ENCODE data around the gene NEGR1.

NEGR1 gene

GRCh38 chr1:72282271-72283021 lies at the start of gene NEGR1:
TSS of gene NEGR1 (minus strand) at chr1:72282539.
- Histone ChIP-seq H3K36me3 (no peaks in the 10 kb centered on the region), H3K4me1 (peaks cover 16 to 48% (median 31%) of the 10 kb centered on the region in 10 experiments), H4K20me1 (peaks cover 0 to 7% (median 0%) of the 10 kb centered on the region in 11 experiments; a peak in 2 of 22 replicates), H3K4me3 (peak within 1 kb of the TSS; percentile 56 to 74 (median 67)), H3K27ac (peak within 1 kb of the TSS in 5 of 11 experiments; percentile 32 to 62 (median 54); a peak in 7 of 22 replicates), H3K9ac (peak within 1 kb of the TSS; percentile 45 to 69 (median 65); a peak in 19 of 22 replicates), H3K9me3 (replicated peaks in 1 of 11) (no peaks in the 10 kb centered on the region), H3K4me2 (peak within 1 kb of the TSS; percentile 82 to 99 (median 94)), H3K27me3 (peaks cover 31 to 61% (median 55%) of the 10 kb centered on the region in 11 experiments)
- no peak for TF ChIP-seq Cebpa-rat (IDR thresholded peaks at IDR 0.05)

- Histone ChIP-seq H3K4me1 (peaks cover 0 to 15% (median 5%) of the 10 kb centered on the region in 10 experiments; a peak in 6 of 20 replicates), H4K20me1 (no peaks in the 10 kb centered on the region), H3K4me2 (no peak overlapping the region), H3K4me3 (no peak overlapping the region), H3K9me3 (replicated peaks in 1 of 11) (no peaks in the 10 kb centered on the region), H3K36me3 (no peaks in the 10 kb centered on the region), H3K27me3 (no peaks in the 10 kb centered on the region), H3K27ac (no peak overlapping the region), H3K9ac (no peak overlapping the region)
- TF ChIP-seq Cebpa-rat (IDR thresholded peaks at IDR 0.05), result no peak
Observed at GRCh38 chr1:72326494-72326893, 44.2 kb upstream of the NEGR1 start.

- no peak for TF ChIP-seq Cebpa-rat (IDR thresholded peaks at IDR 0.05)
- H3K9me3 ChIP-seq (replicated peaks in 1 of 11), result no peaks in the 10 kb centered on the region
- H3K4me1 ChIP-seq, result peaks cover 0 to 15% (median 5%) of the 10 kb centered on the region in 10 experiments; a peak in 6 of 20 replicates
- H3K4me3 ChIP-seq, result no peak overlapping the region
- H3K27me3 ChIP-seq, result no peaks in the 10 kb centered on the region
- no peaks in the 10 kb centered on the region for H4K20me1 ChIP-seq
- H3K27ac ChIP-seq, result no peak overlapping the region
- no peaks in the 10 kb centered on the region for H3K36me3 ChIP-seq
- H3K9ac ChIP-seq, result no peak overlapping the region
- peak overlapping the region in 2 of 11 experiments; percentile 15 to 21; a peak in 5 of 22 replicates for H3K4me2 ChIP-seq
Observed at GRCh38 chr1:72324451-72324850, 42.1 kb upstream of the NEGR1 start.

GRCh38 chr1:72322910-72323309 lies 40.6 kb upstream of the NEGR1 start:
- Histone ChIP-seq H3K27ac (no peak overlapping the region), H3K9ac (no peak overlapping the region), H4K20me1 (no peaks in the 10 kb centered on the region), H3K36me3 (no peaks in the 10 kb centered on the region), H3K4me1 (peaks cover 0 to 15% (median 5%) of the 10 kb centered on the region in 10 experiments; a peak in 6 of 20 replicates), H3K27me3 (no peaks in the 10 kb centered on the region), H3K4me3 (no peak overlapping the region), H3K9me3 (replicated peaks in 1 of 11) (no peaks in the 10 kb centered on the region), H3K4me2 (peak overlapping the region in 8 of 11 experiments; percentile 5 to 38 (median 14); a peak in 7 of 22 replicates)
- no peak for TF ChIP-seq Cebpa-rat (IDR thresholded peaks at IDR 0.05)

GRCh38 chr1:72296501-72296900 lies 14.2 kb upstream of the NEGR1 start:
- H3K27me3 ChIP-seq, result no peaks in the 10 kb centered on the region

GRCh38 chr1:72288886-72289285 lies 6.5 kb upstream of the NEGR1 start:
- Histone ChIP-seq H3K27ac (no peak overlapping the region), H3K36me3 (no peaks in the 10 kb centered on the region), H3K9me3 (replicated peaks in 1 of 11) (no peaks in the 10 kb centered on the region), H3K27me3 (peaks cover 6 to 22% (median 18%) of the 10 kb centered on the region in 11 experiments), H3K4me1 (peaks cover 7 to 25% (median 15%) of the 10 kb centered on the region in 10 experiments), H3K4me3 (no peak overlapping the region), H3K4me2 (peak overlapping the region in 1 of 11 experiments; percentile 3; a peak in 2 of 22 replicates), H3K9ac (no peak overlapping the region), H4K20me1 (peaks cover 0 to 5% (median 0%) of the 10 kb centered on the region in 11 experiments; a peak in 1 of 22 replicates)
- no peak for TF ChIP-seq Cebpa-rat (IDR thresholded peaks at IDR 0.05)

More at GRCh38 chr1:72296501-72296900, 14.2 kb upstream of the NEGR1 start:
- no peaks in the 10 kb centered on the region for H3K9me3 ChIP-seq (replicated peaks in 1 of 11)
- no peak overlapping the region for H3K4me2 ChIP-seq
- TF ChIP-seq Cebpa-rat (IDR thresholded peaks at IDR 0.05), result no peak
- no peaks in the 10 kb centered on the region for H4K20me1 ChIP-seq
- H3K36me3 ChIP-seq, result no peaks in the 10 kb centered on the region
- no peaks in the 10 kb centered on the region for H3K4me1 ChIP-seq
- H3K27ac ChIP-seq, result no peak overlapping the region
- H3K4me3 ChIP-seq, result no peak overlapping the region
- no peak overlapping the region for H3K9ac ChIP-seq

GRCh38 chr1:72286401-72286800 lies 4.1 kb upstream of the NEGR1 start:
- no peak for TF ChIP-seq Cebpa-rat (IDR thresholded peaks at IDR 0.05)
- no peaks in the 10 kb centered on the region for H3K9me3 ChIP-seq (replicated peaks in 1 of 11)
- peaks cover 25 to 45% (median 41%) of the 10 kb centered on the region in 11 experiments for H3K27me3 ChIP-seq
- no peak overlapping the region for H3K4me3 ChIP-seq
- no peak overlapping the region for H3K27ac ChIP-seq
- peaks cover 0 to 7% (median 0%) of the 10 kb centered on the region in 11 experiments; a peak in 2 of 22 replicates for H4K20me1 ChIP-seq
- H3K4me2 ChIP-seq, result no peak overlapping the region
- H3K9ac ChIP-seq, result no peak overlapping the region
- H3K36me3 ChIP-seq, result no peaks in the 10 kb centered on the region
- peaks cover 16 to 42% (median 31%) of the 10 kb centered on the region in 10 experiments for H3K4me1 ChIP-seq

- peaks cover 0 to 7% (median 0%) of the 10 kb centered on the region in 11 experiments; a peak in 2 of 22 replicates for H4K20me1 ChIP-seq
- H3K9ac ChIP-seq, result 0 out of 22 replicates have a peak overlapping the region, but pooled peaks of 1 of the 11 experiments have one; percentile 66
- H3K4me1 ChIP-seq, result peaks cover 16 to 49% (median 31%) of the 10 kb centered on the region in 10 experiments
- H3K4me2 ChIP-seq, result peak overlapping the region; percentile 82 to 99 (median 94); a peak in 19 of 22 replicates
- no peak for TF ChIP-seq Cebpa-rat (IDR thresholded peaks at IDR 0.05)
- no peaks in the 10 kb centered on the region for H3K9me3 ChIP-seq (replicated peaks in 1 of 11)
- H3K36me3 ChIP-seq, result no peaks in the 10 kb centered on the region
- no peak overlapping the region for H3K27ac ChIP-seq
- H3K4me3 ChIP-seq, result peak overlapping the region in 4 of 10 experiments; percentile 56 to 74 (median 65); a peak in 3 of 20 replicates
- H3K27me3 ChIP-seq, result peaks cover 31 to 58% (median 54%) of the 10 kb centered on the region in 11 experiments
Observed at GRCh38 chr1:72285074-72285425, 2.7 kb upstream of the NEGR1 start.
